ENCODE results near the gene NPDC1.

GRCh38 chr9:137018761-137019559 lies 27.0 kb downstream of the NPDC1 start:
- no peak for TF ChIP-seq CTCF (IDR thresholded peaks at IDR 0.05 in 4 of 5, conservative IDR thresholded peaks at IDR 0.05 in 1 of 5)
- no peak for TF ChIP-seq POLR2A (IDR thresholded peaks at IDR 0.05)
